Lung (tissue), 16 donors: ENCODE data around the gene HSF2BP. TPM values are rescaled to one million over a fixed set of nuclear protein-coding genes. Genes with fewer than 3 reads are reported as not detected.

Source experiments
- ATAC-seq: fragments of 200-7000 bp; cut with Tn5 transposase; one replicate; pipeline ENCODE4 v1.9.1; 2020; ENCODE audit warnings: moderate number of reproducible peaks; ENCODE audit not compliant: insufficient read depth, low FRiP score
- DNase-seq, 3 donors: peaks; one replicate each; pipeline ENCODE4 v3.0.0-alpha.2; 2013 to 2017
- H3K27ac ChIP-seq, 2 donors: one replicate each; pipeline ENCODE4 v1.5.1; 2013; ENCODE audit warnings: mild to moderate bottlenecking in 2 of 2, moderate library complexity in 2 of 2, control low read depth in 1 of 2, inconsistent platforms in 1 of 2, low read depth in 1 of 2, low read length in 1 of 2
- H3K27me3 ChIP-seq, 3 donors: one replicate each; pipeline ENCODE4 v1.5.1; 2013; ENCODE audit warnings: low read length in 2 of 3; ENCODE audit not compliant: control insufficient read depth in 3 of 3, insufficient read depth in 3 of 3
- H3K36me3 ChIP-seq, 4 donors: one replicate each; pipeline ENCODE4 v1.5.1; 2013; ENCODE audit warnings: low read length in 4 of 4, mild to moderate bottlenecking in 1 of 4, moderate library complexity in 1 of 4; ENCODE audit not compliant: control insufficient read depth in 4 of 4, insufficient read depth in 4 of 4
- H3K4me1 ChIP-seq, 5 donors: one replicate each; pipeline ENCODE4 v1.5.1; 2013; ENCODE audit warnings: low read length in 5 of 5, mild to moderate bottlenecking in 2 of 5, moderate library complexity in 1 of 5; ENCODE audit not compliant: control insufficient read depth in 5 of 5, insufficient read depth in 5 of 5
- H3K4me3 ChIP-seq: one replicate; pipeline ENCODE4 v1.5.1; 2013; ENCODE audit warnings: mild to moderate bottlenecking, control low read depth, moderate library complexity
- H3K9ac ChIP-seq, 2 donors: one replicate each; pipeline ENCODE4 v1.5.1; 2013; ENCODE audit warnings: low read length in 2 of 2, control low read depth in 1 of 2; ENCODE audit not compliant: insufficient read depth in 1 of 2
- H3K9me3 ChIP-seq, 4 donors: one replicate each; pipeline ENCODE4 v1.5.1; 2013; ENCODE audit warnings: low read length in 3 of 4, mild to moderate bottlenecking in 1 of 4, moderate library complexity in 1 of 4; ENCODE audit not compliant: control insufficient read depth in 4 of 4, insufficient read depth in 3 of 4
- CTCF ChIP-seq: IDR thresholded peaks from 2 replicates; pipeline ENCODE4 v1.5.1; 2012; ENCODE audit warnings: mild to moderate bottlenecking; ENCODE audit errors: control extremely low read depth, extremely low read depth
- WGBS, 2 donors: extraction: QIAGEN DNeasy Blood & Tissue Kit; methylation state at CpG; one replicate each; pipeline ENCODE4 v1.1.7; 2013; 5-methylcytosine and 5-hydroxymethylcytosine counted together
- long read RNA-seq, 5 donors: transcript quantifications; one replicate each; lab custom pipeline, GENCODE V29; 2026
- polyA plus RNA-seq, 2 donors: library from polyadenylated mRNA; stranded (reverse); fragments of 200-250 nt; gene quantifications; one replicate each; pipeline ENCODE4 v1.2.1, GENCODE V29; 2013
- total RNA-seq, 2 donors: library from RNA; depleted of rRNA in 1 of 2; stranded (reverse); fragments of >200 nt in 1 of 2; gene quantifications; one replicate each; pipeline ENCODE4 v1.2.1, GENCODE V29; 2014 to 2021
- donor health status: control.
- donor health status: control.
- donor health status: Bipolar disorder and iron deficiency.
- donor health status: healthy.
- donor health status: DM: yes; HTN: yes; CAD: no.

HSF2BP gene
- total RNA-seq (under 1 TPM; 0.60 to 0.71 TPM), polyA plus RNA-seq (under 1 TPM; 0.46 to 0.55 TPM)
- long read RNA-seq, donor 1, partial matches to known transcripts, result 0 of 1 reads
- long read RNA-seq, donor 1, other reads (novel, unspliced or antisense), result 0 of 1 reads
- long read RNA-seq, donor 2, result 0 reads
- long read RNA-seq, donor 3, result 0 reads
- long read RNA-seq, donor 4, result 0 reads
- long read RNA-seq, donor 5, result 0 reads

DNA sequence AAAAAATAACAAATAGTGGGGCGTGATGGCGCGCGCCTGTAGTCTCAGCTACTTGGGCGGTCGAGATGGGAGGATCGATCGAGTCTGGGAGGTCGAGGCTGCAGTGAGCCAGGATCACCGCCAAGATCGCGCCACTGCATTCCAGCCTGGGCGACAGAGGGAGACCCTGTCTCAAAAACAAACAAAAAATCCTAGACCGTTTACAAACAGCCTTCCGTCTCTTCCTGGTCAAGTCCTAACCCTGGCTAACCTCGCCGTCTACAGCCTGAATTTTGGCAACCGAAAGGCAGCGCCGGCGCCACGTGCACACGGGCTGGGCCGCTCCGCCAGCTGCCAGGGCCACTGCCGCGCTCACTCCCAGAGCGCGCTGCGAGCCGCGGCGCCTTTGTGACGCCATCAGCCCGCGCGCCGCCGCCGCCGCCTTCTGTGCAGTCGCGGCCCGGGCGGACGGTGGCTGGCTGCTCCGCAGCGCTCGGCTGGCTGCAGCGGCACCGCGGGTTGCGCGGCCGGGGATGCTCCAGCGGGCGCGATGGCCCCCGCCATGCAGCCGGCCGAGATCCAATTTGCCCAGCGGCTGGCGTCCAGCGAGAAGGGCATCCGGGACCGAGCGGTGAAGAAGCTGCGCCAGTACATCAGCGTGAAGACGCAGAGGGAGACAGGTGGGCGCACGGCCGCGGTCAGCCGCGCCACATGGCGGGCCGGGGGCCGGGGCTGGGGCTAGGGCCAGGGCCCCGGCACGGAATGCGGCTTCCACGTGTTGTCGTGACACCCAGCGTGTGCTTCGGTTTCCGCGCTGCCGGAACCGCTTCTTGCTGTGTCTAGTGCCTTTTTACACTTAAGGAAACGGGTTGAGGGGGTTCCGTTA, at the start of gene HSF2BP, which contains the start of gene RRP1B:
HSF2BP (minus strand) TSS at position 353 of the 865 bp plus-strand sequence. CDS start 1,392 bp downstream, outside the sequence.
RRP1B (plus strand) TSS at position 425 of the 865 bp plus-strand sequence; CDS start at position 530, 105 bp downstream.
- Histone ChIP-seq H3K27ac (peak within 1 kb of the TSS; percentile 80 to 87), H3K4me3 (peak within 1 kb of the TSS; percentile 79), H3K36me3 (peaks cover 0 to 8% (median 3%) of the 10 kb centered on the region in 4 donors), H3K4me1 (peaks cover 0 to 18% (median 9%) of the 10 kb centered on the region in 5 donors), H3K9ac (peak within 1 kb of the TSS; percentile 65 to 74), H3K9me3 (no peaks in the 10 kb centered on the region), H3K27me3 (no peaks in the 10 kb centered on the region)
- ATAC-seq (peak; percentile 93), DNase-seq (peak; percentile 91 to 95 (median 92))
- TF ChIP-seq CTCF, result no peak
- 6 to 7% methylated on average over 89 to 92 of the region's 92 CpGs for WGBS, 2 donors

GRCh38 chr21:43708745-43709381, 49.6 kb upstream of the HSF2BP start:
- Histone ChIP-seq H3K4me3 (no peak overlapping the region), H3K9me3 (no peaks in the 10 kb centered on the region), H3K36me3 (no peaks in the 10 kb centered on the region), H3K4me1 (no peaks in the 10 kb centered on the region), H3K27ac (no peak overlapping the region), H3K27me3 (no peaks in the 10 kb centered on the region), H3K9ac (no peak overlapping the region)
- no peak for TF ChIP-seq CTCF
- DNase-seq (no peak), ATAC-seq (no peak)
- 95 to 97% methylated on average over 13 of the region's 13 CpGs for WGBS, 2 donors

DNA sequence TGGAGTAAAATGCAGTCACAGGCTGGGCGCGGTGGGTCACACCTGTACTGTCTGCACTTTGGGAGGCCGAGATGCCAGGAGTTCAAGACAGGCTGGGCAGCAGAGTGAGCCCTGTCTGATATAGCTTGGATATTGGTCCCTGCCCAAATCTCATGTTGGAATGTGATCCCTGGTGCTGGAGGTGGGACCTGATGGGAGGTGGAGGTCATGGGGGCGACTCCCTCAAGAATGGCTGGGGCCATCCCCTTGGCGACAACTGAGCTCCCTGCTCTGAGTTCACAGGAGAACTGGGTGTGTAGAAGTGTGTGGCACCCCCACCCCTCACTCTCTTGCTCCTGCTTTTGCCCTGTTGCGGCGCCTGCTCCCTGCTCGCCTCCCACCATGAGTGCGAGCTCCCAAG, 48.2 kb upstream of the HSF2BP start:
- Histone ChIP-seq H3K9me3 (no peaks in the 10 kb centered on the region), H3K36me3 (no peaks in the 10 kb centered on the region), H3K9ac (no peak overlapping the region), H3K4me1 (peaks cover 0 to 10% (median 0%) of the 10 kb centered on the region in 5 donors), H3K4me3 (no peak overlapping the region), H3K27me3 (no peaks in the 10 kb centered on the region), H3K27ac (no peak overlapping the region)
- whole genome bisulfite sequencing, 2 donors, result 93 to 94% methylated on average over 9 of the region's 9 CpGs
- TF ChIP-seq CTCF, result no peak
- no peak for DNase-seq
- ATAC-seq, result no peak
